Neuronal stem cell (in vitro differentiated cells): ENCODE data around the gene ADAMTS15.
A peak's percentile ranks its signal among the peaks of the same experiment; 100 is the strongest.

Experiments
- DNase-seq: peaks from one replicate; pipeline ENCODE4 v3.0.0-alpha.2; 2013; ENCODE audit warnings: low spot score
- H2AFZ ChIP-seq: one replicate; pipeline ENCODE4 v1.6.1; 2013; ENCODE audit warnings: mild to moderate bottlenecking, low read length, inconsistent platforms
- H2AK5ac ChIP-seq: 2 replicates; pipeline ENCODE4 v1.6.1; 2013; ENCODE audit warnings: low read depth, mild to moderate bottlenecking, inconsistent platforms, low read length, moderate library complexity, mixed read lengths
- H2BK120ac ChIP-seq: 2 replicates; pipeline ENCODE4 v1.6.1; 2013; ENCODE audit warnings: low read depth, mild to moderate bottlenecking, inconsistent platforms, low read length, moderate library complexity, mixed read lengths
- H2BK12ac ChIP-seq: one replicate; pipeline ENCODE4 v1.6.1; 2013; ENCODE audit warnings: low read length, inconsistent platforms
- H2BK15ac ChIP-seq: 2 replicates; pipeline ENCODE4 v1.6.1; 2013; ENCODE audit warnings: mild to moderate bottlenecking, low read length, inconsistent platforms, mixed read lengths
- H2BK5ac ChIP-seq: one replicate; pipeline ENCODE4 v1.6.1; 2013; ENCODE audit warnings: inconsistent platforms, mild to moderate bottlenecking, low read length, moderate library complexity
- H3K14ac ChIP-seq: one replicate; pipeline ENCODE4 v1.6.1; 2013; ENCODE audit warnings: low read length, inconsistent platforms
- H3K18ac ChIP-seq: 2 replicates; pipeline ENCODE4 v1.6.1; 2013; ENCODE audit warnings: low read length, inconsistent platforms
- H3K23ac ChIP-seq: 2 replicates; pipeline ENCODE4 v1.6.1; 2013; ENCODE audit warnings: low read depth, mild to moderate bottlenecking, mixed read lengths, low read length, inconsistent platforms; ENCODE audit not compliant: poor library complexity
- H3K27ac ChIP-seq: replicated peaks from 3 replicates; pipeline ENCODE4 v1.5.1; 2013; ENCODE audit warnings: low read length, inconsistent platforms
- H3K27me3 ChIP-seq, 3 experiments: 2 replicates each; pipeline ENCODE4 v1.6.1; 2013; ENCODE audit warnings: low read length in 3 of 3, mild to moderate bottlenecking in 2 of 3, inconsistent platforms in 1 of 3, low read depth in 1 of 3, mixed read lengths in 1 of 3, moderate library complexity in 1 of 3; ENCODE audit not compliant: control insufficient read depth in 3 of 3, insufficient read depth in 3 of 3
- H3K36me3 ChIP-seq, 2 donors: replicated peaks in 1 of 2; 2 replicates each; pipeline ENCODE4 v1.6.1; 2013; ENCODE audit warnings: low read length in 2 of 2; ENCODE audit not compliant: control insufficient read depth in 2 of 2, insufficient read depth in 2 of 2
- H3K4ac ChIP-seq: 2 replicates; pipeline ENCODE4 v1.6.1; 2013; ENCODE audit warnings: inconsistent platforms, mild to moderate bottlenecking, low read length, moderate library complexity
- H3K4me1 ChIP-seq, 2 donors: 1 replicate in 1 of 2; 2 replicates in 1 of 2; pipeline ENCODE4 v1.6.1; 2013; ENCODE audit warnings: low read length in 2 of 2, low read depth in 1 of 2; ENCODE audit not compliant: control insufficient read depth in 2 of 2, insufficient read depth in 1 of 2
- H3K4me2 ChIP-seq: one replicate; pipeline ENCODE4 v1.6.1; 2013; ENCODE audit warnings: mild to moderate bottlenecking, low read length, inconsistent platforms; ENCODE audit not compliant: insufficient read depth, poor library complexity, severe bottlenecking
- H3K4me3 ChIP-seq, 2 donors: 2 replicates each; pipeline ENCODE4 v1.5.1; 2013; ENCODE audit warnings: low read length in 2 of 2, mild to moderate bottlenecking in 2 of 2, inconsistent platforms in 1 of 2, moderate library complexity in 1 of 2
- H3K79me1 ChIP-seq: one replicate; pipeline ENCODE4 v1.6.1; 2013; ENCODE audit warnings: low read depth, mild to moderate bottlenecking, inconsistent platforms, low read length, moderate library complexity
- H3K9ac ChIP-seq: one replicate; pipeline ENCODE4 v1.6.1; 2013; ENCODE audit warnings: mild to moderate bottlenecking, low read depth, low read length, inconsistent platforms; ENCODE audit not compliant: poor library complexity
- H3K9me3 ChIP-seq, 2 donors: replicated peaks in 1 of 2; 2 replicates each; pipeline versions ENCODE3 to v1.6.1; 2013; ENCODE audit warnings: low read length in 2 of 2, mild to moderate bottlenecking in 2 of 2, inconsistent platforms in 1 of 2, low read depth in 1 of 2, mixed read lengths in 1 of 2, moderate library complexity in 1 of 2; ENCODE audit not compliant: control insufficient read depth in 2 of 2, insufficient read depth in 1 of 2
- H4K8ac ChIP-seq: one replicate; pipeline ENCODE4 v1.6.1; 2013; ENCODE audit warnings: low read depth, mild to moderate bottlenecking, inconsistent platforms, low read length, moderate library complexity
- H4K91ac ChIP-seq: one replicate; pipeline ENCODE4 v1.6.1; 2013; ENCODE audit warnings: low read length, low read depth, mild to moderate bottlenecking, inconsistent platforms; ENCODE audit not compliant: poor library complexity
- WGBS, 2 donors: extraction: QIAGEN DNeasy Blood & Tissue Kit; methylation state at CpG; one replicate each; pipeline ENCODE4 v1.1.7; 2013; ENCODE audit warnings: missing lambda C conversion rate in 2 of 2, mixed read lengths in 1 of 2; ENCODE audit not compliant: insufficient read length in 2 of 2, insufficient replicate concordance in 1 of 2; ENCODE audit errors: extremely low coverage in 2 of 2; 5-methylcytosine and 5-hydroxymethylcytosine counted together

Gene ADAMTS15

GRCh38 chr11:130416906-130417305 lies 31.5 kb upstream of the ADAMTS15 start:
- Histone ChIP-seq H3K4me1 (peaks cover 2 to 13% of the 10 kb centered on the region in 2 donors), H3K23ac (no peak overlapping the region), H3K4me2 (no peak overlapping the region), H3K79me1 (no peaks in the 10 kb centered on the region), H3K27me3 (peaks cover 0 to 64% (median 0%) of the 10 kb centered on the region in 3 experiments), H2BK5ac (no peak overlapping the region), H3K4ac (no peak overlapping the region), H3K14ac (no peak overlapping the region), H2BK12ac (no peak overlapping the region), H2AFZ (no peak overlapping the region), H2BK120ac (no peak overlapping the region), H3K18ac (peak overlapping the region; percentile 9), H3K36me3 (no peaks in the 10 kb centered on the region), H4K8ac (no peak overlapping the region), H3K9ac (no peak overlapping the region), H2BK15ac (no peak overlapping the region), H4K91ac (no peak overlapping the region), H3K9me3 (no peaks in the 10 kb centered on the region), H3K4me3 (no peak overlapping the region), H2AK5ac (no peak overlapping the region), H3K27ac (no peak overlapping the region)
- WGBS, 2 donors = no CpG with 5 or more reads among the region's 11 CpGs
- DNase-seq = no peak

GRCh38 chr11:130418210-130418609 lies 30.2 kb upstream of the ADAMTS15 start:
- Histone ChIP-seq H2BK12ac (no peak overlapping the region), H2BK15ac (no peak overlapping the region), H3K27me3 (peaks cover 0 to 73% (median 0%) of the 10 kb centered on the region in 3 experiments), H3K9ac (no peak overlapping the region), H3K36me3 (no peaks in the 10 kb centered on the region), H3K9me3 (no peaks in the 10 kb centered on the region), H3K4me1 (peaks cover 2 to 11% of the 10 kb centered on the region in 2 donors), H3K18ac (no peak overlapping the region), H3K4me2 (no peak overlapping the region), H3K23ac (no peak overlapping the region), H3K27ac (no peak overlapping the region), H3K14ac (peak overlapping the region; percentile 66), H4K8ac (no peak overlapping the region), H2BK5ac (no peak overlapping the region), H2BK120ac (no peak overlapping the region), H3K79me1 (no peaks in the 10 kb centered on the region), H2AK5ac (no peak overlapping the region), H2AFZ (no peak overlapping the region), H4K91ac (no peak overlapping the region), H3K4ac (no peak overlapping the region), H3K4me3 (no peak overlapping the region)
- no CpG with 5 or more reads among the region's 5 CpGs for WGBS, 2 donors
- no peak for DNase-seq

GRCh38 chr11:130418756-130419155 lies 29.7 kb upstream of the ADAMTS15 start:
- H2BK12ac ChIP-seq = no peak overlapping the region
- H3K23ac ChIP-seq = no peak overlapping the region
- H3K4me1 ChIP-seq = peaks cover 2 to 9% of the 10 kb centered on the region in 2 donors
- no peak overlapping the region for H4K8ac ChIP-seq
- no peak overlapping the region for H2AK5ac ChIP-seq
- H3K27ac ChIP-seq = no peak overlapping the region
- no peak overlapping the region for H3K4ac ChIP-seq
- H2BK5ac ChIP-seq = no peak overlapping the region
- no peaks in the 10 kb centered on the region for H3K9me3 ChIP-seq
- no peak overlapping the region for H2AFZ ChIP-seq
- WGBS, 2 donors = no CpG with 5 or more reads among the region's 12 CpGs
- DNase-seq = no peak
- no peak overlapping the region for H4K91ac ChIP-seq
- no peak overlapping the region for H2BK120ac ChIP-seq
- no peak overlapping the region for H3K4me2 ChIP-seq
- no peak overlapping the region for H3K4me3 ChIP-seq
- no peaks in the 10 kb centered on the region for H3K79me1 ChIP-seq
- H3K9ac ChIP-seq = no peak overlapping the region
- peak overlapping the region; percentile 66 for H3K14ac ChIP-seq
- H2BK15ac ChIP-seq = no peak overlapping the region
- H3K18ac ChIP-seq = peak overlapping the region; percentile 44
- H3K27me3 ChIP-seq = peaks cover 0 to 73% (median 0%) of the 10 kb centered on the region in 3 experiments
- no peaks in the 10 kb centered on the region for H3K36me3 ChIP-seq

DNA sequence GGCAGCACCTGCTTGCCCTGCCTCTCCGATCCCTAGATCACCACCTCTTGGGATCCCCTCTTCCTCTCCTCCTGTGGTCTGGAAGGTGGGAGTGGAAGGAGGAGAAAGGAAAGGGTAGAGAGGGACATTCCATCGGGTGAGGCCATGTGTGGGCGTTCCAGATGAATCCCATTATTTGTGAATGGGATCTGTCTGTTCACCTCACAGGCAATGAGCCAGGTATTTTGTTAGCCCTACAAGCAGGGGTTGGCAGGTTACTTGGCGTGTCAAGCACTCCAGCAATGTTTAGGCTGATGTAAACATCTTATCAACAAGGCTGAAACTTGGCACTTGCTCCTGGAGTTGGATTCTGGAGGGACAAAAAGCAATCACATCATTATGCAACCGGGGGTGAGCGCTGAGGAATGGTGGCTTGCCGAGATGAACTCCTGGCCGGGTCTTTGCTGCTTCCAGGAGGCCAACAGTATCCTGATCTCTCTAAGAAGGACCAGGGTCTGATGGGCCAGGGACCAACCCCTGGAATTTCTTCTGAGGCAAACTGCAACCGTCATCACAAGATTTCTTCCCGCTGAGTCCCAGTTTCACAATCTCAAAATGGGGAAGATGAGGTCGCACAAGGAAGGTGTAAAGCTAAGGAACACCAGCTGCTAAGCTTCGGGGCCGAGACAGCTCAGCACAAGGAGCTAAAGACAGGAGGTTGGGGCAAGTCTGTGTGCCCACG lies 27.8 kb upstream of the ADAMTS15 start:
- Histone ChIP-seq H3K4ac (no peak overlapping the region), H3K27ac (no peak overlapping the region), H3K4me2 (no peak overlapping the region), H3K18ac (no peak overlapping the region), H3K14ac (no peak overlapping the region), H2BK15ac (no peak overlapping the region), H2AK5ac (no peak overlapping the region), H3K36me3 (no peaks in the 10 kb centered on the region), H3K4me1 (peaks cover 2 to 11% of the 10 kb centered on the region in 2 donors), H3K9me3 (no peaks in the 10 kb centered on the region), H2BK12ac (no peak overlapping the region), H3K23ac (no peak overlapping the region), H3K9ac (no peak overlapping the region), H2BK120ac (no peak overlapping the region), H3K4me3 (no peak overlapping the region), H4K91ac (no peak overlapping the region), H4K8ac (no peak overlapping the region), H2BK5ac (no peak overlapping the region), H3K79me1 (no peaks in the 10 kb centered on the region), H3K27me3 (peaks cover 0 to 78% (median 0%) of the 10 kb centered on the region in 3 experiments), H2AFZ (no peak overlapping the region)
- no CpG with 5 or more reads among the region's 14 CpGs for WGBS, 2 donors
- no peak for DNase-seq
